NCI-H510A treated with DMSO at 0.1 percent for 48 hours (cell line): ENCODE data around the gene BTBD18.
"Not testable (repeated sequence)": the region's sequence is repeated elsewhere in the genome, so short reads cannot be mapped to it uniquely, and the experiment has no call there.

Experiments used
- DNase-seq: peaks from one replicate; lab custom pipeline; 2025; lab: John Stamatoyannopoulos, UW

The BTBD18 gene

GRCh38 chr11:57729479-57729878 lies 22.1 kb downstream of the BTBD18 start:
- no peak for DNase-seq

DNA sequence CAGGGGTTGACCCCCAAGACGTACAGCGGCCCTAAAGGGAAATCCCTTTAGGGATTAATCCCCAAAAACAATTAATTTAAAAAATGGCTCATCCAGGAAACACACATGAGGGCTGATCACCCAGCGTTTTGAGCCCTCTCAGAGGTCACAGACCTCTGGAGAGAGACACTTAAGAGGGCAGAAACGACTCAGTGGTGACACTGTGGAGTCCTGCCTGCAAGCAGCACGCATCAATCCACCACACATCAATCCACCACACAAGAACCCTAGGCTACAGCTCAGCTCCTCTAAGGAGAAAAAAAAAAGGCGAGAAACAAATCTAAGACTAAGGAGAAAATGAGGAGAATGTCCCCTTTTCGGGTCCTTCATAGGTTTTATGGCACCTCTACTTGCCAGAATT lies 22.8 kb downstream of the BTBD18 start:
- no peak for DNase-seq

DNA sequence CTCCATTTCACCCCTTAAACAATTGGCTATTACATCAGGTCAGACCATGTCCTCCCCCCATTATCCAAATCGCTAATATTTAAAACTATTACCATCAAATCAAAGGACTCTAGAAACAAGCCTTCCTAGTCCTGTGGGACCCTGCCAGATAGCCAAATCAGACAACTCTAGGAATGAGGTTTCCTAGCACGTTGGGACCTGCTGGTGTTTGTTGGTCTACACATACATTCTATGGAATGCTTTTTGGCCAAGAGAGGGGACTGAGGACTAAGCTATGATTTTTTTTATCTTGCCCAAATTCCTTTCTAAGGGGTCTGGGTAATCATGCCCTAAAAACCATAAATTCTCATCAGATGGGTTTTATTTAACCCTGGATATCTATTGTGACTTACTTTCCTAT lies 24.4 kb downstream of the BTBD18 start:
- no peak for DNase-seq

DNA sequence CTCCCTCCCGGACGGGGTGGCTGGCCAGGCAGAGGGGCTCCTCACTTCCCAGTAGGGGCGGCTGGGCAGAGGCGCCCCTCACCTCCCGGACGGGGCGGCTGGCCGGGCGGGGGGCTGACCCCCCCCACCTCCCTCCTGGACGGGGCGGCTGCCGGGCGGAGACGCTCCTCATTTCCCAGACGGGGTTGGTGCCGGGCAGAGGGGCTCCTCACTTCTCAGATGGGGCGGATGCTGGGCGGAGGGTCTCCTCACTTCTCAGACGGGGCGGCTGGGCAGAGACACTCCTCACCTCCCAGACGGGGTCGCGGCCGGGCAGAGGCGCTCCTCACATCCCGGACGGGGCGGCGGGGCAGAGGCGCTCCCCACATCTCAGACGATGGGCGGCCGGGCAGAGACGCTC lies 34.9 kb downstream of the BTBD18 start:
- DNase-seq: not testable (repeated sequence)

DNA sequence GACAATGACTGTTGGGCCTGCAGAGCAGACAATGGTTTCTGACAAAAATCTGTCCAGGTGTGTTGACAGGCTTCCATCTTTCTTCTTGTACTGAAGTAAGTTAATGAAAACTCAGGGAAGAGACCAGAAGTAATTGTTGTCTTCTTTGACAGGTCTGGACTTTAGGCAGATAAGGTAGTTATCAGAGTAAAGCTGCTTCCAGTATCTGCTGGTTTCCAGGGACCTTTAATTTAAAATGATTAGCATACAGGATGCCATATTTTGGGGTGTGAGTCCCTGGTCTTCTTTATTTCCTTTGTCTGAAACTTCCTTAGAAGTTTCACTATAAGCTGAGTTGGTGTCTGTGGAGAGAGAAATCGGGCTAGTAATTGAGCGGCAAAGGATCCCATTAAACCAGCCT lies 37.8 kb downstream of the BTBD18 start:
- no peak for DNase-seq

DNA sequence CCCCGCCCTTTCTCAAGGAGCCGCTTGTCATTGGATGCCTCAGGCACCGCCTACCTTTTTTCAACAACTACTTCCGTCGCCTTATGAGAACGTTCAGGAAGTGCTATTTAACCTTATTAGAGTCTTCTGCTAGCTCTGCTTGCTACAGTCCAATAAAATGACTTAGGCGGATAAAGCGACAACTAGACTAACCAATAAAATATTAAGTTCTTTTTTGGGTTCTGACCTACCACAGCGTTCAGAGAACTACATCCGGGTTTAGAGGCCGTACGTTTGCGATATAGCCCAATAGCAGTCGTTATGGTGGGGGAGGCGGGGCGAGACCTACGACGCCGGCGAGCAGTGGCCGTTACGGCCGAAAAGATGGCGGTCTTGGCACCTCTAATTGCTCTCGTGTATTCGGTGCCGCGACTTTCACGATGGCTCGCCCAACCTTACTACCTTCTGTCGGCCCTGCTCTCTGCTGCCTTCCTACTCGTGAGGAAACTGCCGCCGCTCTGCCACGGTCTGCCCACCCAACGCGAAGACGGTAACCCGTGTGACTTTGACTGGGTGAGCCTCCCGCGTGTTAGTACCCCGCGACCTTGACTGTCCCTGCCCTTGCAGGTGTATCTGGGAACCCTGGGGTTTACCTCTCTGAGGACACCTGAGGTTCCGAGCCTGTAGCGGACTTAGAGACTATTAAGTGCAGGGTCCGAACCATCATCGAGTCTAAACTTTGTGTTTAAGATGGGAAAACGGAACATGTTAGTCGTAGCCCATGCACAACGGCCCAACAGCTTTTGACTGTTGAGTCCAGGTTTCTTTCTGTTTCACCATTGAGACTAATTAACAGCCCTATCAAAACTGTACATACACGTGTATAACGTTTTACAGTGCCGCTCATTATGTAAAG lies 39.1 kb downstream of the BTBD18 start, which contains the start of gene TMX2:
Gene TMX2, plus strand, starts transcription at position 338 of the 895 bp plus-strand sequence. Its CDS starts 26 bp downstream, at position 364.
- peak; percentile 98 for DNase-seq

- DNase-seq: peak; percentile 95
Observed at GRCh38 chr11:57711414-57712255, 40.0 kb downstream of the BTBD18 start, which contains the start of gene MED19. TSS of gene MED19 (minus strand) at chr11:57712215. CDS start at chr11:57712179, 36 bp downstream.

DNA sequence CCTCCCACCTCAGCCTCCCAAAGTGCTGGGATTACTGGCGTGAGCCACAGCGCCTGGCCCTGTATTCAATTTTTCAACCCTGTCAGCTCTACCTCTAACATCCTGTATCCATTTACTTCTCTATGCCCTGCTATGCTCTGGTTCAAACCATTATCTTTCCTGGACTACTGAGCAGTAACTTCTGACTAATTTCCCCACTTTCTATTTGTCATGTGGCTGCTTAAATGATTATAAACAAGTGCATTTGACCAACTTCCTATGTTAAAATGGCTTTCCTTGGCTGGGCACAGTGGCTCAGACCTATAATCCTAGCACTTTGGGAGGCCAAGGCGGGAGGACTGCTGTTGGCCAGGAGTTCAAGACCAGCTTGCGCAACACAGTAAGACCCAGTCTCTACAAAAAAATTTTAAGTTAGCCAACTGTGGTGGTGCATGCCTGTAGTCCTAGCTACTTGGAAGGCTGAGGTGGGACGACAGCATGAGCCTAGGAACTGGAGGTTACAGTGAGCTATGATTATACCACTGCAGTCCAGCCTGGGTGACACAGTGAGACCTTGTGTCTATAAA lies 41.7 kb downstream of the BTBD18 start:
- DNase-seq: no peak

- DNase-seq: not testable (repeated sequence)
Observed at GRCh38 chr11:57705432-57705831, 46.2 kb downstream of the BTBD18 start.

DNA sequence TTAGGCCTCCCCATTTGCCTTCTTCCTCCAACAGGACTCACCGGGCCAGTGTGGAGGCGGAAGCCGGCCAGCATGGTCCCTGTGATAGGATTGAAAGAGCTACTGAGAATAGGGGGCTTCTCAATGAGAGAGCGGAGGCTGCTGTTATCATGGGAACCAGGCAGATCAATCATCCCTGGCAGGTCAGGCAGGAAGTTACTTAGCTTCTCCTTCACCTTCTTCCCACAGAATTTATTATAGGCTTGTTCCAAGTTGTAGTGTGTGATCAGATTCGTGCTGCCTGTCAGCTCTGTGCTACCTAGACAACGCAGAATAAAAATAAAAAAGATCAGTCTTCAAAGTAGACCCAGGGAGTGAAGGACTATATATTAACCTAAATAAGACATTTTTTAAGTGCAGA lies 46.7 kb downstream of the BTBD18 start:
- DNase-seq: no peak

- DNase-seq: no peak
Observed at GRCh38 chr11:57703341-57703740, 48.3 kb downstream of the BTBD18 start.

DNA sequence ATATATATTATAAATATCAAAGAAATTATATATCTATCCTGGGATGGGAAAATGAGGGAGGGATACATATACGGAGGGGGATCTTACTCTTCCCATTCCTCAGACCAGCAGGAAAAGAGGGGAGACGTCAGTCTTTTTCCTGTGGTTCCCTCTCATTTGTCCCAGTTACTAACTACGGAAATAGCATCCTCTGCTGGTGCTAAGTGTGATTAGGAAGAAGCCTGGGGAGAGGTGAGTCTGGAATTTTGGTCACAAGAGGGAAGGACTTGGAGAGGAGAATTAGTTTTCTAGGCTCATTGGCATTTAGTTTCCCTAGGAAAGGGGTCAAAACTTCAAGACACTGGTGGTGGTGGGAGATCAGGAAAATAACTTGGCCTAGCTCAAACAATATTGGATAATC lies 51.2 kb downstream of the BTBD18 start:
- no peak for DNase-seq

GRCh38 chr11:57699813-57700212 lies 51.8 kb downstream of the BTBD18 start:
- no peak for DNase-seq

DNA sequence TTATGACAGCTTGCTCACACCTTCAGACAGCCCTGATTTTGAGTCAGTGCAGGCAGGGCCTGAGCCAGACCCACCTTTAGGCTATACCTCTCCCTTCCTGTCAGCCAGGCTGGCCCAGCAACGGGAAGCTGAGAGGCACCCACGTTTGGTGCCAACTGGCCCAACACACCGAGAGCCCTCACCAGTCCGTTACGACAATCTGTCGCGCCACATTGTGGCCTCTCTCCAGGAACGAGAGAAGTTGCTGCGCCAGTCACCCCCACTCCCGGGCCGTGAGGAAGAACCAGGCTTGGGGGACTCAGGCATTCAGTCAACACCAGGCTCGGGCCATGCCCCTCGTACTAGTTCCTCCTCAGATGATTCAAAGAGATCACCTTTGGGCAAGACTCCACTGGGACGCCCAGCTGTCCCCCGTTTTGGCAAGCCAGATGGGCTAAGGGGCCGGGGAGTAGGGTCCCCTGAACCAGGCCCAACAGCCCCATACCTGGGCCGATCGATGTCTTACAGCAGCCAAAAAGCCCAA lies 52.7 kb downstream of the BTBD18 start:
- DNase-seq: no peak
